ENCODE measurements around the gene MYO15B. TPM values are rescaled to one million over a fixed set of nuclear protein-coding genes. Genes with fewer than 3 reads are reported as not detected.

The MYO15B gene
- total RNA-seq, 1 donor from 2014 or later, result 43.0 TPM

- H3K4me3 ChIP-seq, result no peak overlapping the region
- H3K27me3 ChIP-seq (ENCODE audit: low read depth), result no peaks in the 10 kb centered on the region
- H3K27ac ChIP-seq (replicated peaks), result no peak overlapping the region
- no peaks in the 10 kb centered on the region for H3K9me3 ChIP-seq (replicated peaks)
- intact Hi-C loops (cut with micrococcal nuclease), result no loop called here
- peaks cover 40% of the 10 kb centered on the region for H3K36me3 ChIP-seq
- H3K4me1 ChIP-seq, result peaks cover 26% of the 10 kb centered on the region
- TF ChIP-seq, protein P1, sequence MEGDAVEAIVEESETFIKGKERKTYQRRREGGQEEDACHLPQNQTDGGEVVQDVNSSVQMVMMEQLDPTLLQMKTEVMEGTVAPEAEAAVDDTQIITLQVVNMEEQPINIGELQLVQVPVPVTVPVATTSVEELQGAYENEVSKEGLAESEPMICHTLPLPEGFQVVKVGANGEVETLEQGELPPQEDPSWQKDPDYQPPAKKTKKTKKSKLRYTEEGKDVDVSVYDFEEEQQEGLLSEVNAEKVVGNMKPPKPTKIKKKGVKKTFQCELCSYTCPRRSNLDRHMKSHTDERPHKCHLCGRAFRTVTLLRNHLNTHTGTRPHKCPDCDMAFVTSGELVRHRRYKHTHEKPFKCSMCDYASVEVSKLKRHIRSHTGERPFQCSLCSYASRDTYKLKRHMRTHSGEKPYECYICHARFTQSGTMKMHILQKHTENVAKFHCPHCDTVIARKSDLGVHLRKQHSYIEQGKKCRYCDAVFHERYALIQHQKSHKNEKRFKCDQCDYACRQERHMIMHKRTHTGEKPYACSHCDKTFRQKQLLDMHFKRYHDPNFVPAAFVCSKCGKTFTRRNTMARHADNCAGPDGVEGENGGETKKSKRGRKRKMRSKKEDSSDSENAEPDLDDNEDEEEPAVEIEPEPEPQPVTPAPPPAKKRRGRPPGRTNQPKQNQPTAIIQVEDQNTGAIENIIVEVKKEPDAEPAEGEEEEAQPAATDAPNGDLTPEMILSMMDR (IDR thresholded peaks at IDR 0.05; ENCODE audit: borderline replicate concordance), result no peak
- DNase-seq, result no peak
These were observed 58.5 kb downstream of the MYO15B start for GRCh38 chr17:75645889-75646637.

DNA sequence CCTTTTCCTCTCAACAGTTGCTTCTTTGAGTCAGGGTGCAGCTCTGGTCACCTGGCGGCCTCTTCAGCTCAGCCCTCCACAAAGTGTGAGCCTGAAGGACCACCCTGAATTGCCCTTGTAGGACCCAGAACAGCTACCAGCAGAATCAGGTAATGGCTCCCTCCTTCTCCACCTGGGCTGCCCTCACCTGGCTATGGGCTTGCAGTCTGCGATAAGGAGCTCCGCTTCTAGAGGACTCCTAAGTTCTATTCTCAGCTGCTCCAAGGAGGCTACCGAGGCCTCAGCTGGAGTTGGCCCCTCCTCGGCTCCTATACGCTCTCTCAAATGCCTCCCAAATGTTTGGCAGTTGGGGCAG, 59.0 kb downstream of the MYO15B start:
- peaks cover 44% of the 10 kb centered on the region for H3K36me3 ChIP-seq

DNA sequence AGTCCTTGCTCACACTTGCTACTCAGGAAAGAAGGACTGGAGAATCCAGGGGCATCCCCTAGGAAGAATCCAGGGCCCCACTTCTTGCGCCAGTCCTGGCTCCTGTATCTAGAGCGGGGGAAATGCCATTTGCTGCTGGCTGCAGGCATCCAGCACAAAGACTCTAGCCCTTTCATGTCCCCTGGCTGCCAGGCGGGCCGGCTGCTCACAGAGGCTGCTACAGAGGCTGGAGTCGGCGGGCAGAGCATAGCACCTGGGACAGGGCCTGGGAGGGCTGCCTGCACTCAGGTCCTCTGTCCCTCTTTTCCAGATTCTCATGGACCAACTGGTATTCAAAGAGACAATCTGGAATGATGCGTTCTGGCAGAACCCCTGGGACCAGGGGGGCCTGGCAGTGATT, 59.5 kb downstream of the MYO15B start:
- DNase-seq, result no peak
- H3K4me3 ChIP-seq, result no peak overlapping the region
- H3K4me1 ChIP-seq, result peaks cover 17% of the 10 kb centered on the region
- no peaks in the 10 kb centered on the region for H3K27me3 ChIP-seq (ENCODE audit: low read depth)
- TF ChIP-seq, protein P1 (IDR thresholded peaks at IDR 0.05; ENCODE audit: borderline replicate concordance), result no peak
- intact Hi-C loops (cut with micrococcal nuclease), result no loop called here
- peaks cover 47% of the 10 kb centered on the region for H3K36me3 ChIP-seq
- H3K27ac ChIP-seq (replicated peaks), result no peak overlapping the region
- no peaks in the 10 kb centered on the region for H3K9me3 ChIP-seq (replicated peaks)

More for the DNA sequence above, 59.0 kb downstream of the MYO15B start:
- H3K9me3 ChIP-seq (replicated peaks), result no peaks in the 10 kb centered on the region
- no peak for DNase-seq
- TF ChIP-seq, protein P1 (IDR thresholded peaks at IDR 0.05; ENCODE audit: borderline replicate concordance), result no peak
- H3K4me3 ChIP-seq, result no peak overlapping the region
- peaks cover 21% of the 10 kb centered on the region for H3K4me1 ChIP-seq
- intact Hi-C loops (cut with micrococcal nuclease), result no loop called here
- H3K27ac ChIP-seq (replicated peaks), result no peak overlapping the region
- H3K27me3 ChIP-seq (ENCODE audit: low read depth), result no peaks in the 10 kb centered on the region

DNA sequence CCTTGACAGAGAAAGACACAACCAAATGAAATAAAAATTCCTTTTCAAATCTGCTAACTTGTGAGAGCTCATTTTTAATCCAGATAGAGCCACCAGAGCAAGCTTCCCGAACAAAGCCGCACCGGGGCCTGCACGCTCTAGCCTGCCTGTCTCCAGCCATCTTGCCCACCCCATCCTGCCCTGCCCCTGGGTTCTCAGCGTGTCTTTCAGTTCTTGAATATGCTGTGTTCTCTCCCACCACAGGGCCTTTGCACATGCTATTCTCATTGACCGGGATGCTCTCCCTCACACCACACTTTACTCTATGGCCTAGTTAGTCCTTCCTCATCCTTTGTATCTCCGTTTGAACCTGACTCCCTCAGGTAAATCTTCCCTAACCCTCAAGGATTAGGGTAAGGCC, 60.3 kb downstream of the MYO15B start:
- TF ChIP-seq, protein P1 (IDR thresholded peaks at IDR 0.05; ENCODE audit: borderline replicate concordance), result no peak
- intact Hi-C loops (cut with micrococcal nuclease), result no loop called here

DNA sequence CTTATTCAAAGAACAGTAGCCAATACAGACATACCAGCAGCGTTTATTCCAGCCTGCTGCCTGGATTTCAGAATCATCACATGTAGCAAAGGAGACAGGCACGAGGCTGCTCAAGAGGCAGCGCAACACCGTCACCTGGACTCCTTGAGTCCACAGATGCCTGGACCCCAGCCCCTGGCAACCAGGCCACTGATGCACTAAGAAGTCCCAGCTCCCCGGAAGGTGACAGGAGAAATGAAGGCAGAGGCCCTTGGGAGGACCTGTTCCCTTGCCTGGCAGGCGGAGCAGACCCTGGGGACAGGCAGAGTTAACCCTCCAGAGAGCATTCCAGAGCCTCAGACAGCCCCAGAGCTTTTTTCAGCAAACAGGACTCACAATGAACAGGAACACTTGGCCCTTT, 62.1 kb downstream of the MYO15B start:
- Histone ChIP-seq H3K9me3 (replicated peaks) (no peaks in the 10 kb centered on the region), H3K27ac (replicated peaks) (no peak overlapping the region)

More for the DNA sequence above, 60.3 kb downstream of the MYO15B start:
- H3K27ac ChIP-seq (replicated peaks), result no peak overlapping the region
- H3K4me1 ChIP-seq, result peaks cover 8% of the 10 kb centered on the region
- H3K36me3 ChIP-seq, result peaks cover 52% of the 10 kb centered on the region
- no peaks in the 10 kb centered on the region for H3K9me3 ChIP-seq (replicated peaks)
- no peak overlapping the region for H3K4me3 ChIP-seq
- DNase-seq, result no peak
- no peaks in the 10 kb centered on the region for H3K27me3 ChIP-seq (ENCODE audit: low read depth)

More for the DNA sequence above, 62.1 kb downstream of the MYO15B start:
- intact Hi-C loops (cut with micrococcal nuclease), result no loop called here
- no peak overlapping the region for H3K4me3 ChIP-seq
- no peaks in the 10 kb centered on the region for H3K27me3 ChIP-seq (ENCODE audit: low read depth)
- DNase-seq, result no peak
- peaks cover 59% of the 10 kb centered on the region for H3K36me3 ChIP-seq
- H3K4me1 ChIP-seq, result no peaks in the 10 kb centered on the region
- TF ChIP-seq, protein P1 (IDR thresholded peaks at IDR 0.05; ENCODE audit: borderline replicate concordance), result no peak

All from left ventricle myocardium inferior (tissue), 1 donor.